Upper lobe of right lung (tissue), 1 donor: ENCODE results near the gene CST9. TPM values are rescaled to one million over a fixed set of nuclear protein-coding genes. Genes with fewer than 3 reads are reported as not detected.

ENCODE experiments used
- ATAC-seq: fragments of 200-7000 bp; cut with Tn5 transposase; one replicate; pipeline ENCODE4 v1.9.1; 2020; ENCODE audit warnings: mild to moderate bottlenecking, moderate library complexity
- DNase-seq: peaks from one replicate; pipeline ENCODE4 v3.0.0-alpha.2; 2020
- H3K27ac ChIP-seq: fragments of 200-600 bp; one replicate; pipeline ENCODE4 v1.8.0; 2022
- H3K27me3 ChIP-seq: fragments of 200-600 bp; one replicate; pipeline ENCODE4 v1.8.0; 2022; ENCODE audit warnings: mild to moderate bottlenecking
- H3K36me3 ChIP-seq: fragments of 200-600 bp; one replicate; pipeline ENCODE4 v1.8.0; 2022
- H3K4me1 ChIP-seq: fragments of 200-600 bp; one replicate; pipeline ENCODE4 v1.8.0; 2022
- H3K4me3 ChIP-seq: fragments of 200-600 bp; one replicate; pipeline ENCODE4 v1.8.0; 2022; ENCODE audit warnings: mild to moderate bottlenecking
- H3K9me3 ChIP-seq: fragments of 200-600 bp; one replicate; pipeline ENCODE4 v1.8.0; 2022
- intact Hi-C: fragments of 100-400 bp; cut with DNase I; formaldehyde crosslinking; loops from one replicate; pipeline ENCODE4 v1.11.0; 2022
- total RNA-seq: library from RNA; stranded (reverse); fragmentation: NEBNext Ultra II Directional; extraction: Animal tissue kit (Norgen Biotek cat#: 25700); gene quantifications from one replicate; pipeline ENCODE4 v1.2.1, GENCODE V29; 2021
- TF ChIP-seq, protein P1 (sequence below): fragments of 200-600 bp; IDR thresholded peaks from one replicate; pipeline ENCODE4 v1.8.0; 2022; ENCODE audit warnings: antibody characterized with exemption
- donor health status: DM: no; HTN: yes; CAD: no; lungs with severe emphysema.

The CST9 gene
- total RNA-seq, 1 donor from 2014 or later: not detected

DNA sequence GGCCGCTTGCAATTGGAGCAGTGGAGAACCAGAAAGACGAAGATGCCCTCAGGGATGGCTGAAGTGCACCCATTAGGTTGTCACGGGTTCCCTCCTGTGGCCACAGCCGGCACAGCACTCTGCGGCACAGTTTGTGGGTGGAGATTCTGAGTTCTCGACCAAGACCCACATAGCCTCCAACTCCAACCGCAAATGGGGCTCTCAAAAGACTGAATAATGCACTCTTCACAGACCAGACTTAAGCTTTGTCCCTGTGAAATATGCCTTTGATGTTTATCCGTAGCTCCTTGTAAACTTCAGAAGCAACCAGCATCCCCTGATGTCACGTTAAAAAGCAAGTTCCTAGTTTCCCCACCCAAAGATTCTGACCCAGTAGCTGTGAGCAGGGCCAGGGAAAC, 934 bp upstream of the CST9 start:
- Histone ChIP-seq H3K27me3 (no peaks in the 10 kb centered on the region), H3K36me3 (no peaks in the 10 kb centered on the region), H3K27ac (no peak overlapping the region), H3K4me3 (no peak overlapping the region), H3K4me1 (no peaks in the 10 kb centered on the region), H3K9me3 (no peaks in the 10 kb centered on the region)
- DNase-seq (peak; percentile 88), ATAC-seq (peak; percentile 93)
- TF ChIP-seq, protein P1, sequence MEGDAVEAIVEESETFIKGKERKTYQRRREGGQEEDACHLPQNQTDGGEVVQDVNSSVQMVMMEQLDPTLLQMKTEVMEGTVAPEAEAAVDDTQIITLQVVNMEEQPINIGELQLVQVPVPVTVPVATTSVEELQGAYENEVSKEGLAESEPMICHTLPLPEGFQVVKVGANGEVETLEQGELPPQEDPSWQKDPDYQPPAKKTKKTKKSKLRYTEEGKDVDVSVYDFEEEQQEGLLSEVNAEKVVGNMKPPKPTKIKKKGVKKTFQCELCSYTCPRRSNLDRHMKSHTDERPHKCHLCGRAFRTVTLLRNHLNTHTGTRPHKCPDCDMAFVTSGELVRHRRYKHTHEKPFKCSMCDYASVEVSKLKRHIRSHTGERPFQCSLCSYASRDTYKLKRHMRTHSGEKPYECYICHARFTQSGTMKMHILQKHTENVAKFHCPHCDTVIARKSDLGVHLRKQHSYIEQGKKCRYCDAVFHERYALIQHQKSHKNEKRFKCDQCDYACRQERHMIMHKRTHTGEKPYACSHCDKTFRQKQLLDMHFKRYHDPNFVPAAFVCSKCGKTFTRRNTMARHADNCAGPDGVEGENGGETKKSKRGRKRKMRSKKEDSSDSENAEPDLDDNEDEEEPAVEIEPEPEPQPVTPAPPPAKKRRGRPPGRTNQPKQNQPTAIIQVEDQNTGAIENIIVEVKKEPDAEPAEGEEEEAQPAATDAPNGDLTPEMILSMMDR: peak; percentile 89
- intact Hi-C loops: no loop called here

DNA sequence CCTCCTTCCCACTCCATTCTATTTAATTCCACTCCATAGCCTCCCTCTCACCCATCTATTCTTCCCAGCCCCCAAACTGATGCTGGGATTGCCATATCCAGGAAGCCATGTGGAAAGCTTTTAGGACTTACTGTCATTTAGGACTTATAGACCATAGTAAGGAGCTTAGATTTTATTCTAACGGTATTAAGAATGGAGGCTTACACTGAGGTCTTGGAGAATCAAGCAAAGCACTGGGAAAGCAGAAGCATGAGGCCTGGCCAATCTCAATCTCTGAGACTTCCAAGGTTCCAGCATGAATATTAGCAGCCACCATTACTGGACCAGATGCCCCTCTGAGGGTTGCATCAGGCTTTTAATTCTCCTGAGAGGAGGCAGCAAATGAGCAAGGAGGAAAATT, 1.4 kb downstream of the CST9 start:
- intact Hi-C loops: no loop called here
- no peak for DNase-seq
- H3K4me1 ChIP-seq: no peaks in the 10 kb centered on the region
- TF ChIP-seq, protein P1: no peak
- no peaks in the 10 kb centered on the region for H3K27me3 ChIP-seq
- H3K36me3 ChIP-seq: no peaks in the 10 kb centered on the region
- no peaks in the 10 kb centered on the region for H3K9me3 ChIP-seq
- no peak overlapping the region for H3K4me3 ChIP-seq
- no peak for ATAC-seq
- H3K27ac ChIP-seq: no peak overlapping the region

DNA sequence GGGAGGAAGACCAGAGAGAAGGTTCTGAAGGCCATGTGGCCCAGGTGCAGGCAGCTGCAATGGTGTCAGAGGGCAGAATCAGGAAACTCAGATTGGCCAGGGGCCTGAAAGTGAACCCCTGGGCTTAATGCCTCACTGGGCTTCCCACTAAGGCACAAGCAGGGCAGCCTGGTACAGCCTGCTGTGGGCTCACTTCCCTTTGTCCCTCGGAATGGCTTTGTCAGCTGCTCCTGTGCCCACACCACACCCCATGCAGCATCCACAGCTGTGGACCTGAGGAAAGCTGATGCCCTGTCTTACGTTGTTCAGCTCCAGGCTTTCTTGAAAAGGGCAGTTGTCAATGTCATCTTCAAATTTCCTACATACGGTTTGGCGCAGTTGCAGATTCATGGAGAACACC, 2.4 kb downstream of the CST9 start:
- Histone ChIP-seq H3K27ac (no peak overlapping the region), H3K9me3 (no peaks in the 10 kb centered on the region), H3K4me1 (no peaks in the 10 kb centered on the region), H3K4me3 (no peak overlapping the region), H3K36me3 (no peaks in the 10 kb centered on the region), H3K27me3 (no peaks in the 10 kb centered on the region)
- intact Hi-C loops: no loop called here
- TF ChIP-seq, protein P1: no peak
- ATAC-seq (no peak), DNase-seq (no peak)

DNA sequence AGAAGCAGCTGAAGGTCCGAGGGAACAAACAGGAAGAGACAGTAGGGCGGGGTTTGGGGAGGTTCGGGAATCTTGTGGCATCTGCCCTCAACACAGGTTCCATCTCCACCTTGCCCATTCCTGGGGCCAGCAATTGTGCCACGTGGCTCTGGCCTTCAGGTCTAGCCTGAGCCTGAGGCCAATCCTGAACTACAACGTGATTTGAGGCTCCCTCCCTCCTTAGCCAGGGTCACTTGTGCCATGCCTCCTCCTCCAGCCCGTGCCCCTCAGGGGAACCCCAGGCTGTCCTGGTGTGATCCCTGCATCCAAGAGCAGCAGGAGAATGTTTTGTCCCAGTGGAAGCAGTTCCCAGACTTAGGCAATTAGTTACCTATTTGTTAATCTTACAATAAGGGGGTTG, 3.0 kb downstream of the CST9 start:
- Histone ChIP-seq H3K36me3 (no peaks in the 10 kb centered on the region), H3K4me3 (no peak overlapping the region), H3K27me3 (no peaks in the 10 kb centered on the region), H3K27ac (no peak overlapping the region), H3K4me1 (no peaks in the 10 kb centered on the region), H3K9me3 (no peaks in the 10 kb centered on the region)
- TF ChIP-seq, protein P1: no peak
- intact Hi-C loops: no loop called here
- DNase-seq (no peak), ATAC-seq (no peak)

DNA sequence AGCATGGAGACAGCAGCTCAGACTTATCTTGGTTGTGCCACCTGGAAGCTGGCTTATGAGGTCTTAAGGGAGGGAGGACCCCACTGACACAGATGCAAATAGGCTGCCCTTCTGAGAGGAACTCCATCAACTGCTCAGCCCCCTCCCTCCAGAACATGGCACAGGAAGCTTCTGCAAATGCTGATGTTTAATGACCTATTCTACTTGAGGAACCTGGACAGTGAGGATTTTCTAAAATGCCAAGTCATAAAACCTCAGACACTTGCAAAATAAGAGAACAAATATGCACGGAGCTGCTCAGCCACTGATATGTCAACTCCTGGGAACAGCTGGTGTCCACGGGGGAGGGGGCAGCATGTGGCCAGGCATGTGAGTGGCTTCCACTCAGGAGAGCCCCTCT, 3.5 kb downstream of the CST9 start:
- ATAC-seq (no peak), DNase-seq (no peak)
- Histone ChIP-seq H3K4me1 (no peaks in the 10 kb centered on the region), H3K36me3 (no peaks in the 10 kb centered on the region), H3K9me3 (no peaks in the 10 kb centered on the region), H3K4me3 (no peak overlapping the region), H3K27me3 (no peaks in the 10 kb centered on the region), H3K27ac (no peak overlapping the region)
- intact Hi-C loops: no loop called here
- TF ChIP-seq, protein P1: no peak

DNA sequence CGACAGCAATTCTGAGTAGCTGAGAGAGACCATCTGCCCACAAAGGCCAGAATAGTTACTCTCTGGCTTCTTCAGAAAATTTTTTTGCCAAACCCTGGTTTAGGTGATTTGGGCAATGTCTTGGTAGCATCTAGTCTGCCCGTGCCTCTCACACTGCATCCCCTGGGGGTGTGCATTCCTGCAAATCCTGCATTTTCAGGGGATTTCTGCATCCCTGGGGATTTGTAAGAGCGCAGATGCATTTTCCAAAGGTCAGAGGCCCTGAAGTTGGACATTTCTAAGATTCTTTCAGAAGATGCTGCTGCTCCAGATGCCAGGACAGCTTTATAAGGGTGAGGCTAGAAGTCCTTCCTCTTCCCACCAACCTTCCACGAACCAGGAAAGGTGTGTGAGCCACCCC, 4.0 kb downstream of the CST9 start:
- H3K27me3 ChIP-seq: no peaks in the 10 kb centered on the region
- H3K9me3 ChIP-seq: no peaks in the 10 kb centered on the region
- TF ChIP-seq, protein P1: no peak
- H3K27ac ChIP-seq: no peak overlapping the region
- H3K36me3 ChIP-seq: no peaks in the 10 kb centered on the region
- DNase-seq: no peak
- intact Hi-C loops: no loop called here
- no peak overlapping the region for H3K4me3 ChIP-seq
- ATAC-seq: no peak
- H3K4me1 ChIP-seq: no peaks in the 10 kb centered on the region
